ENCODE data around the gene SLC35F3. TPM values are rescaled to one million over a fixed set of nuclear protein-coding genes. Genes with fewer than 3 reads are reported as not detected.

SLC35F3 gene
- total RNA-seq, 4 donors from 2014 or later, result 0.36 to 1.4 (median 0.54) TPM

GRCh38 chr1:234229581-234230387 lies 325.3 kb downstream of the SLC35F3 start:
- H3K36me3 ChIP-seq, result no peaks in the 10 kb centered on the region
- no peaks in the 10 kb centered on the region for H3K4me1 ChIP-seq
- 79% methylated on average over 10 of the region's 10 CpGs for WGBS
- H3K9me3 ChIP-seq, result no peaks in the 10 kb centered on the region
- TF ChIP-seq POLR2AphosphoS5 (IDR thresholded peaks at IDR 0.05) (no peak), CTCF (IDR thresholded peaks at IDR 0.05) (no peak), EP300 (IDR thresholded peaks at IDR 0.05) (no peak), POLR2A (IDR thresholded peaks at IDR 0.05) (no peak)
- no peak for DNase-seq (ENCODE audit: low spot score in 2 of 2)
- no peak overlapping the region for H3K27ac ChIP-seq
- H3K27me3 ChIP-seq, result peaks cover 7% of the 10 kb centered on the region
- no peak overlapping the region for H3K4me3 ChIP-seq

GRCh38 chr1:234230414-234230862 lies 326.0 kb downstream of the SLC35F3 start:
- no peak for TF ChIP-seq POLR2A (IDR thresholded peaks at IDR 0.05)
- TF ChIP-seq EP300 (IDR thresholded peaks at IDR 0.05), result no peak
- no peak for TF ChIP-seq POLR2AphosphoS5 (IDR thresholded peaks at IDR 0.05)
- TF ChIP-seq CTCF (IDR thresholded peaks at IDR 0.05), result no peak
- no peak overlapping the region for H3K27ac ChIP-seq
- peaks cover 7% of the 10 kb centered on the region for H3K27me3 ChIP-seq
- no peaks in the 10 kb centered on the region for H3K36me3 ChIP-seq
- no peak for DNase-seq (ENCODE audit: low spot score in 2 of 2)
- no peak overlapping the region for H3K4me3 ChIP-seq
- 73% methylated on average over 10 of the region's 10 CpGs for WGBS
- no peaks in the 10 kb centered on the region for H3K9me3 ChIP-seq
- H3K4me1 ChIP-seq, result no peaks in the 10 kb centered on the region

- WGBS, result 78% methylated on average over 40 of the region's 55 CpGs
- no peak for DNase-seq (ENCODE audit: low spot score in 2 of 2)
- Histone ChIP-seq H3K27me3 (peaks cover 7% of the 10 kb centered on the region), H3K27ac (no peak overlapping the region), H3K36me3 (no peaks in the 10 kb centered on the region), H3K4me1 (no peaks in the 10 kb centered on the region), H3K4me3 (no peak overlapping the region), H3K9me3 (no peaks in the 10 kb centered on the region)
- TF ChIP-seq CTCF (IDR thresholded peaks at IDR 0.05) (no peak), POLR2A (IDR thresholded peaks at IDR 0.05) (no peak), EP300 (IDR thresholded peaks at IDR 0.05) (no peak), POLR2AphosphoS5 (IDR thresholded peaks at IDR 0.05) (no peak)
Measured at GRCh38 chr1:234231061-234231892, 326.8 kb downstream of the SLC35F3 start.

- Histone ChIP-seq H3K4me1 (no peaks in the 10 kb centered on the region), H3K9me3 (no peaks in the 10 kb centered on the region), H3K36me3 (no peaks in the 10 kb centered on the region), H3K27ac (no peak overlapping the region), H3K4me3 (no peak overlapping the region), H3K27me3 (peaks cover 7% of the 10 kb centered on the region)
- 91% methylated on average over 13 of the region's 13 CpGs for WGBS
- DNase-seq (ENCODE audit: low spot score in 2 of 2), result no peak
- TF ChIP-seq POLR2A (IDR thresholded peaks at IDR 0.05) (no peak), POLR2AphosphoS5 (IDR thresholded peaks at IDR 0.05) (no peak), EP300 (IDR thresholded peaks at IDR 0.05) (no peak), CTCF (IDR thresholded peaks at IDR 0.05) (no peak)
Measured at GRCh38 chr1:234231893-234232276, 327.4 kb downstream of the SLC35F3 start.

- Histone ChIP-seq H3K4me3 (no peak overlapping the region), H3K27ac (no peak overlapping the region), H3K9me3 (no peaks in the 10 kb centered on the region), H3K4me1 (no peaks in the 10 kb centered on the region), H3K27me3 (peaks cover 7% of the 10 kb centered on the region), H3K36me3 (no peaks in the 10 kb centered on the region)
- DNase-seq (ENCODE audit: low spot score in 2 of 2), result no peak
- TF ChIP-seq POLR2AphosphoS5 (IDR thresholded peaks at IDR 0.05), result no peak
- no peak for TF ChIP-seq CTCF (IDR thresholded peaks at IDR 0.05)
- TF ChIP-seq POLR2A (IDR thresholded peaks at IDR 0.05), result no peak
- no peak for TF ChIP-seq EP300 (IDR thresholded peaks at IDR 0.05)
- WGBS, result 60% methylated on average over 6 of the region's 6 CpGs
Measured at GRCh38 chr1:234234199-234234598, 329.7 kb downstream of the SLC35F3 start.

Data from suprapubic skin (tissue), 4 donors.